ENCODE measurements around the gene ITFG2.

DNA sequence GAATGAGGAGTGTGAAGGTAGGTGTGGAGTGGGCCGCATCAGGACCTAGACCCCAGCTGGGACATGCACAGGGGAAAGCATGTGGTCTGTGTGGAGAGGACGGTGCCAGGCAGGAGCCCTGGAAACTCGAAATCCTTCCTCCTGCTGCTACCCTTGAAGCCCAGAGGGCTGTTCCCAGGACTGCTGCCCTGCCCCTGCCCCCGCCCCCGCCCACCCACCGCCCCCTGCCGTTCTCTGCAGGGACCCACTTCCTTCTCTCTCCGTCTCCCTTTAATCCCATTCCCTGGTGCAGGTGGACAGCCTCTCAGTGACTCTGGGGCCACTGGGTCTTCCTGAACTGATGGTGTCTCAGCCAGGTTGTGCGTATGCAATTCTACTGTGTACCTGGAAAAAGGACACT, 8.0 kb downstream of the ITFG2 start:
- TF ChIP-seq EZH2phosphoT487 (IDR thresholded peaks at IDR 0.05; ENCODE audit: low read length) (no peak), EZH2 (optimal IDR thresholded peaks at IDR 0.05; ENCODE audit: low read depth, low read length) (no peak)
- TF ChIP-seq, protein P1, sequence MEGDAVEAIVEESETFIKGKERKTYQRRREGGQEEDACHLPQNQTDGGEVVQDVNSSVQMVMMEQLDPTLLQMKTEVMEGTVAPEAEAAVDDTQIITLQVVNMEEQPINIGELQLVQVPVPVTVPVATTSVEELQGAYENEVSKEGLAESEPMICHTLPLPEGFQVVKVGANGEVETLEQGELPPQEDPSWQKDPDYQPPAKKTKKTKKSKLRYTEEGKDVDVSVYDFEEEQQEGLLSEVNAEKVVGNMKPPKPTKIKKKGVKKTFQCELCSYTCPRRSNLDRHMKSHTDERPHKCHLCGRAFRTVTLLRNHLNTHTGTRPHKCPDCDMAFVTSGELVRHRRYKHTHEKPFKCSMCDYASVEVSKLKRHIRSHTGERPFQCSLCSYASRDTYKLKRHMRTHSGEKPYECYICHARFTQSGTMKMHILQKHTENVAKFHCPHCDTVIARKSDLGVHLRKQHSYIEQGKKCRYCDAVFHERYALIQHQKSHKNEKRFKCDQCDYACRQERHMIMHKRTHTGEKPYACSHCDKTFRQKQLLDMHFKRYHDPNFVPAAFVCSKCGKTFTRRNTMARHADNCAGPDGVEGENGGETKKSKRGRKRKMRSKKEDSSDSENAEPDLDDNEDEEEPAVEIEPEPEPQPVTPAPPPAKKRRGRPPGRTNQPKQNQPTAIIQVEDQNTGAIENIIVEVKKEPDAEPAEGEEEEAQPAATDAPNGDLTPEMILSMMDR (IDR thresholded peaks at IDR 0.05; ENCODE audit: low read length): no peak

Data from MM.1S (cell line).